ENCODE measurements around the gene ZSCAN12.
"Not testable (repeated sequence)": the region's sequence is repeated elsewhere in the genome, so short reads cannot be mapped to it uniquely, and the experiment has no call there.

ZSCAN12 gene

GRCh38 chr6:28399350-28400121 lies at the start of gene ZSCAN12:
ZSCAN12 (minus strand) TSS chr6:28399747; CDS start chr6:28398405, 1,342 bp downstream.
- DNase-seq (ENCODE audit: low read depth in 1 of 2, low spot score in 1 of 2), result no peak
- in situ Hi-C loops (cut with HindIII; ENCODE audit: low pct_unique_long_range_greater_than_20kb, low sequenced_read_pairs), result no loop called here
- TF ChIP-seq JUND (IDR thresholded peaks at IDR 0.05; ENCODE audit: low read depth), result no peak

GRCh38 chr6:28449056-28449455 lies 49.5 kb upstream of the ZSCAN12 start:
- DNase-seq (ENCODE audit: low read depth in 1 of 2, low spot score in 1 of 2), result no peak
- TF ChIP-seq JUND (IDR thresholded peaks at IDR 0.05; ENCODE audit: low read depth), result no peak
- in situ Hi-C loops (cut with HindIII; ENCODE audit: low pct_unique_long_range_greater_than_20kb, low sequenced_read_pairs), result no loop called here

- DNase-seq (ENCODE audit: low read depth in 1 of 2, low spot score in 1 of 2); in situ Hi-C loops (cut with HindIII; ENCODE audit: low pct_unique_long_range_greater_than_20kb, low sequenced_read_pairs): not testable (repeated sequence)
Observed at GRCh38 chr6:28447512-28447906, 48.0 kb upstream of the ZSCAN12 start.

- TF ChIP-seq JUND (IDR thresholded peaks at IDR 0.05; ENCODE audit: low read depth), result no peak
- DNase-seq (ENCODE audit: low read depth in 1 of 2, low spot score in 1 of 2), result no peak
- in situ Hi-C loops (cut with HindIII; ENCODE audit: low pct_unique_long_range_greater_than_20kb, low sequenced_read_pairs), result no loop called here
Observed at GRCh38 chr6:28446818-28447511, 47.4 kb upstream of the ZSCAN12 start.

- in situ Hi-C loops (cut with HindIII; ENCODE audit: low pct_unique_long_range_greater_than_20kb, low sequenced_read_pairs); DNase-seq (ENCODE audit: low read depth in 1 of 2, low spot score in 1 of 2): not testable (repeated sequence)
Observed at GRCh38 chr6:28444759-28445158, 45.2 kb upstream of the ZSCAN12 start.

GRCh38 chr6:28443112-28443773 lies 43.7 kb upstream of the ZSCAN12 start, which contains the start of gene ZSCAN23:
ZSCAN23 (minus strand) TSS chr6:28443491; CDS start chr6:28436266, 7,225 bp downstream.
- in situ Hi-C loops (cut with HindIII; ENCODE audit: low pct_unique_long_range_greater_than_20kb, low sequenced_read_pairs), result no loop called here
- TF ChIP-seq JUND (IDR thresholded peaks at IDR 0.05; ENCODE audit: low read depth), result no peak

GRCh38 chr6:28442586-28442985 lies 43.0 kb upstream of the ZSCAN12 start:
- no peak for DNase-seq (ENCODE audit: low read depth in 1 of 2, low spot score in 1 of 2)
- TF ChIP-seq JUND (IDR thresholded peaks at IDR 0.05; ENCODE audit: low read depth), result no peak
- in situ Hi-C loops (cut with HindIII; ENCODE audit: low pct_unique_long_range_greater_than_20kb, low sequenced_read_pairs), result no loop called here

More at GRCh38 chr6:28443112-28443773, 43.7 kb upstream of the ZSCAN12 start, which contains the start of gene ZSCAN23:
- DNase-seq (ENCODE audit: low read depth in 1 of 2, low spot score in 1 of 2), result peak in 1 of 2 experiments; percentile 18

GRCh38 chr6:28436404-28436803 lies 36.9 kb upstream of the ZSCAN12 start:
- TF ChIP-seq JUND (IDR thresholded peaks at IDR 0.05; ENCODE audit: low read depth), result no peak
- DNase-seq (ENCODE audit: low read depth in 1 of 2, low spot score in 1 of 2), result no peak
- in situ Hi-C loops (cut with HindIII; ENCODE audit: low pct_unique_long_range_greater_than_20kb, low sequenced_read_pairs), result no loop called here

- TF ChIP-seq JUND (IDR thresholded peaks at IDR 0.05; ENCODE audit: low read depth), result no peak
Observed at GRCh38 chr6:28433119-28433518, 33.6 kb upstream of the ZSCAN12 start.

GRCh38 chr6:28429781-28430180 lies 30.2 kb upstream of the ZSCAN12 start:
- TF ChIP-seq JUND (IDR thresholded peaks at IDR 0.05; ENCODE audit: low read depth), result no peak
- peak in 1 of 2 experiments; percentile 10 for DNase-seq (ENCODE audit: low read depth in 1 of 2, low spot score in 1 of 2)
- in situ Hi-C loops (cut with HindIII; ENCODE audit: low pct_unique_long_range_greater_than_20kb, low sequenced_read_pairs), result no loop called here

More at GRCh38 chr6:28433119-28433518, 33.6 kb upstream of the ZSCAN12 start:
- DNase-seq (ENCODE audit: low read depth in 1 of 2, low spot score in 1 of 2), result no peak
- in situ Hi-C loops (cut with HindIII; ENCODE audit: low pct_unique_long_range_greater_than_20kb, low sequenced_read_pairs), result no loop called here

- no peak for DNase-seq (ENCODE audit: low read depth in 1 of 2, low spot score in 1 of 2)
- no peak for TF ChIP-seq JUND (IDR thresholded peaks at IDR 0.05; ENCODE audit: low read depth)
- in situ Hi-C loops (cut with HindIII; ENCODE audit: low pct_unique_long_range_greater_than_20kb, low sequenced_read_pairs), result no loop called here
Observed at GRCh38 chr6:28425944-28426541, 26.5 kb upstream of the ZSCAN12 start.

GRCh38 chr6:28424163-28424562 lies 24.6 kb upstream of the ZSCAN12 start:
- no peak for DNase-seq (ENCODE audit: low read depth in 1 of 2, low spot score in 1 of 2)
- TF ChIP-seq JUND (IDR thresholded peaks at IDR 0.05; ENCODE audit: low read depth), result no peak
- in situ Hi-C loops (cut with HindIII; ENCODE audit: low pct_unique_long_range_greater_than_20kb, low sequenced_read_pairs), result no loop called here

Data from T47D (cell line).